Esophagus muscularis mucosa (tissue), 4 donors: ENCODE measurements around the gene PRRC2B.

Experiments used
- CTCF ChIP-seq, 3 experiments: fragments of 200-600 bp in 2 of 3; fragments of 450-650 bp in 1 of 3; sonication (generic) in 2 of 3; IDR thresholded peaks; one replicate each; pipeline ENCODE4 v1.5.1; 2017 to 2019; ENCODE audit warnings: antibody characterized with exemption in 3 of 3, mild to moderate bottlenecking in 2 of 3, moderate library complexity in 1 of 3
- EP300 ChIP-seq: sonication (generic); formaldehyde crosslinking; IDR thresholded peaks from one replicate; pipeline ENCODE4 v1.6.1; 2017; ENCODE audit warnings: antibody characterized with exemption
- POLR2AphosphoS5 ChIP-seq, 2 donors: sonication (generic); formaldehyde crosslinking; IDR thresholded peaks; one replicate each; pipeline ENCODE4 v1.6.1; 2017; ENCODE audit warnings: antibody characterized with exemption in 2 of 2

- TF ChIP-seq EP300, result no peak
- no peak for TF ChIP-seq CTCF (IDR thresholded peaks at IDR 0.05)
- TF ChIP-seq POLR2AphosphoS5 (IDR thresholded peaks at IDR 0.05), result no peak
Observed at GRCh38 chr9:131485206-131485605, 91.3 kb downstream of the PRRC2B start.
